ENCODE results near the gene SLC25A33. TPM values are rescaled to one million over a fixed set of nuclear protein-coding genes. Genes with fewer than 3 reads are reported as not detected.

SLC25A33 gene
- total and polyA plus RNA-seq, 2 of the 8 experiments (the other 6 are each of a cell fraction or from before 2014, with no cell fraction given) = 7.8 to 12.8 TPM

DNA sequence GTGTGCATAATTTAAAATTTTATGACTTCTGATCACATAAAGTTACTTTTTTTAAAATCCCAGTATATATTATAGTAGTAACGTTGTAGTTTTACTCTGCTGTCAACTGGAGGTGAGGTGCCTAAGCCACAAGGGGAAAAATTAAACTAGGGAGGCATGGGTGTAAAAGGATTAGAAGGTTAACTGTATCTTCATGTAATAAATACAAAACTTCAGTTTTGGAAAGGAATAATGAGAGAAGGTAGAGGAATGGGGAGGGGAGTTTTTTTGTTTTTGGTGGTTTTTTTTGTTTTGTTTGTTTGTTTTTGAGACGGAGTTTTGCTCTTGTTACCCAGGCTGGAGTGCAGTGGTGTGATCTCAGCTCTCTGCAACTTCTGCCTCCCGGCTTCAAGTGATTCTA is 5.7 kb downstream of the SLC25A33 start (continued):
- TF ChIP-seq CTCF (IDR thresholded peaks at IDR 0.05; ENCODE audit: control extremely low read depth in 1 of 3, insufficient read depth in 1 of 3, low read depth in 1 of 3, low read length in 3 of 3) = no peak
- TF ChIP-seq KDM5A (IDR thresholded peaks at IDR 0.05; ENCODE audit: low read length) = no peak
- no peak for TF ChIP-seq E2F6 (IDR thresholded peaks at IDR 0.05)
- TF ChIP-seq, protein P1, sequence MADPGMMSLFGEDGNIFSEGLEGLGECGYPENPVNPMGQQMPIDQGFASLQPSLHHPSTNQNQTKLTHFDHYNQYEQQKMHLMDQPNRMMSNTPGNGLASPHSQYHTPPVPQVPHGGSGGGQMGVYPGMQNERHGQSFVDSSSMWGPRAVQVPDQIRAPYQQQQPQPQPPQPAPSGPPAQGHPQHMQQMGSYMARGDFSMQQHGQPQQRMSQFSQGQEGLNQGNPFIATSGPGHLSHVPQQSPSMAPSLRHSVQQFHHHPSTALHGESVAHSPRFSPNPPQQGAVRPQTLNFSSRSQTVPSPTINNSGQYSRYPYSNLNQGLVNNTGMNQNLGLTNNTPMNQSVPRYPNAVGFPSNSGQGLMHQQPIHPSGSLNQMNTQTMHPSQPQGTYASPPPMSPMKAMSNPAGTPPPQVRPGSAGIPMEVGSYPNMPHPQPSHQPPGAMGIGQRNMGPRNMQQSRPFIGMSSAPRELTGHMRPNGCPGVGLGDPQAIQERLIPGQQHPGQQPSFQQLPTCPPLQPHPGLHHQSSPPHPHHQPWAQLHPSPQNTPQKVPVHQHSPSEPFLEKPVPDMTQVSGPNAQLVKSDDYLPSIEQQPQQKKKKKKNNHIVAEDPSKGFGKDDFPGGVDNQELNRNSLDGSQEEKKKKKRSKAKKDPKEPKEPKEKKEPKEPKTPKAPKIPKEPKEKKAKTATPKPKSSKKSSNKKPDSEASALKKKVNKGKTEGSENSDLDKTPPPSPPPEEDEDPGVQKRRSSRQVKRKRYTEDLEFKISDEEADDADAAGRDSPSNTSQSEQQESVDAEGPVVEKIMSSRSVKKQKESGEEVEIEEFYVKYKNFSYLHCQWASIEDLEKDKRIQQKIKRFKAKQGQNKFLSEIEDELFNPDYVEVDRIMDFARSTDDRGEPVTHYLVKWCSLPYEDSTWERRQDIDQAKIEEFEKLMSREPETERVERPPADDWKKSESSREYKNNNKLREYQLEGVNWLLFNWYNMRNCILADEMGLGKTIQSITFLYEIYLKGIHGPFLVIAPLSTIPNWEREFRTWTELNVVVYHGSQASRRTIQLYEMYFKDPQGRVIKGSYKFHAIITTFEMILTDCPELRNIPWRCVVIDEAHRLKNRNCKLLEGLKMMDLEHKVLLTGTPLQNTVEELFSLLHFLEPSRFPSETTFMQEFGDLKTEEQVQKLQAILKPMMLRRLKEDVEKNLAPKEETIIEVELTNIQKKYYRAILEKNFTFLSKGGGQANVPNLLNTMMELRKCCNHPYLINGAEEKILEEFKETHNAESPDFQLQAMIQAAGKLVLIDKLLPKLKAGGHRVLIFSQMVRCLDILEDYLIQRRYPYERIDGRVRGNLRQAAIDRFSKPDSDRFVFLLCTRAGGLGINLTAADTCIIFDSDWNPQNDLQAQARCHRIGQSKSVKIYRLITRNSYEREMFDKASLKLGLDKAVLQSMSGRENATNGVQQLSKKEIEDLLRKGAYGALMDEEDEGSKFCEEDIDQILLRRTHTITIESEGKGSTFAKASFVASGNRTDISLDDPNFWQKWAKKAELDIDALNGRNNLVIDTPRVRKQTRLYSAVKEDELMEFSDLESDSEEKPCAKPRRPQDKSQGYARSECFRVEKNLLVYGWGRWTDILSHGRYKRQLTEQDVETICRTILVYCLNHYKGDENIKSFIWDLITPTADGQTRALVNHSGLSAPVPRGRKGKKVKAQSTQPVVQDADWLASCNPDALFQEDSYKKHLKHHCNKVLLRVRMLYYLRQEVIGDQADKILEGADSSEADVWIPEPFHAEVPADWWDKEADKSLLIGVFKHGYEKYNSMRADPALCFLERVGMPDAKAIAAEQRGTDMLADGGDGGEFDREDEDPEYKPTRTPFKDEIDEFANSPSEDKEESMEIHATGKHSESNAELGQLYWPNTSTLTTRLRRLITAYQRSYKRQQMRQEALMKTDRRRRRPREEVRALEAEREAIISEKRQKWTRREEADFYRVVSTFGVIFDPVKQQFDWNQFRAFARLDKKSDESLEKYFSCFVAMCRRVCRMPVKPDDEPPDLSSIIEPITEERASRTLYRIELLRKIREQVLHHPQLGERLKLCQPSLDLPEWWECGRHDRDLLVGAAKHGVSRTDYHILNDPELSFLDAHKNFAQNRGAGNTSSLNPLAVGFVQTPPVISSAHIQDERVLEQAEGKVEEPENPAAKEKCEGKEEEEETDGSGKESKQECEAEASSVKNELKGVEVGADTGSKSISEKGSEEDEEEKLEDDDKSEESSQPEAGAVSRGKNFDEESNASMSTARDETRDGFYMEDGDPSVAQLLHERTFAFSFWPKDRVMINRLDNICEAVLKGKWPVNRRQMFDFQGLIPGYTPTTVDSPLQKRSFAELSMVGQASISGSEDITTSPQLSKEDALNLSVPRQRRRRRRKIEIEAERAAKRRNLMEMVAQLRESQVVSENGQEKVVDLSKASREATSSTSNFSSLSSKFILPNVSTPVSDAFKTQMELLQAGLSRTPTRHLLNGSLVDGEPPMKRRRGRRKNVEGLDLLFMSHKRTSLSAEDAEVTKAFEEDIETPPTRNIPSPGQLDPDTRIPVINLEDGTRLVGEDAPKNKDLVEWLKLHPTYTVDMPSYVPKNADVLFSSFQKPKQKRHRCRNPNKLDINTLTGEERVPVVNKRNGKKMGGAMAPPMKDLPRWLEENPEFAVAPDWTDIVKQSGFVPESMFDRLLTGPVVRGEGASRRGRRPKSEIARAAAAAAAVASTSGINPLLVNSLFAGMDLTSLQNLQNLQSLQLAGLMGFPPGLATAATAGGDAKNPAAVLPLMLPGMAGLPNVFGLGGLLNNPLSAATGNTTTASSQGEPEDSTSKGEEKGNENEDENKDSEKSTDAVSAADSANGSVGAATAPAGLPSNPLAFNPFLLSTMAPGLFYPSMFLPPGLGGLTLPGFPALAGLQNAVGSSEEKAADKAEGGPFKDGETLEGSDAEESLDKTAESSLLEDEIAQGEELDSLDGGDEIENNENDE (IDR thresholded peaks at IDR 0.05; ENCODE audit: insufficient replicate concordance, low read length) = no peak

Data from H1 (cell line).